ENCODE measurements around the gene WDR45B. TPM values are rescaled to one million over a fixed set of nuclear protein-coding genes. Genes with fewer than 3 reads are reported as not detected.

WDR45B gene
- total RNA-seq, 1 donor from 2014 or later = 45.2 TPM

GRCh38 chr17:82678265-82678891 lies 30.1 kb upstream of the WDR45B start:
- FAIRE-seq (no peak), DNase-seq (ENCODE audit: low spot score in 2 of 2) (no peak)

- FAIRE-seq (no peak), DNase-seq (ENCODE audit: low spot score in 2 of 2) (no peak)
Measured at GRCh38 chr17:82677353-82677925, 29.2 kb upstream of the WDR45B start.

- FAIRE-seq (no peak), DNase-seq (ENCODE audit: low spot score in 2 of 2) (no peak)
Measured at GRCh38 chr17:82675476-82676245, 27.4 kb upstream of the WDR45B start.

GRCh38 chr17:82674656-82675475 lies 26.6 kb upstream of the WDR45B start:
- FAIRE-seq (peak; percentile 76), DNase-seq (ENCODE audit: low spot score in 2 of 2) (peak in 1 of 2 donors; percentile 63)

- FAIRE-seq (no peak), DNase-seq (ENCODE audit: low spot score in 2 of 2) (no peak)
Measured at GRCh38 chr17:82670661-82671450, 22.6 kb upstream of the WDR45B start.

- FAIRE-seq = no peak
- DNase-seq (ENCODE audit: low spot score in 2 of 2) = peak; percentile 73
Measured at GRCh38 chr17:82668631-82669099, 20.4 kb upstream of the WDR45B start.

- no peak for FAIRE-seq
- no peak for DNase-seq (ENCODE audit: low spot score in 2 of 2)
Measured at GRCh38 chr17:82668024-82668630, 19.9 kb upstream of the WDR45B start.

- DNase-seq (ENCODE audit: low spot score in 2 of 2) (no peak), FAIRE-seq (no peak)
Measured at GRCh38 chr17:82667668-82668000, 19.4 kb upstream of the WDR45B start.

- DNase-seq (ENCODE audit: low spot score in 2 of 2) (no peak), FAIRE-seq (no peak)
Measured at GRCh38 chr17:82666931-82667667, 18.9 kb upstream of the WDR45B start.

GRCh38 chr17:82665891-82666290 lies 17.6 kb upstream of the WDR45B start:
- DNase-seq (ENCODE audit: low spot score in 2 of 2) (no peak), FAIRE-seq (no peak)

GRCh38 chr17:82665217-82665616 lies 17.0 kb upstream of the WDR45B start:
- FAIRE-seq (no peak), DNase-seq (ENCODE audit: low spot score in 2 of 2) (no peak)

GRCh38 chr17:82664701-82665182 lies 16.5 kb upstream of the WDR45B start:
- no peak for FAIRE-seq

GRCh38 chr17:82664276-82664575 lies 16.0 kb upstream of the WDR45B start:
- FAIRE-seq = no peak
- DNase-seq (ENCODE audit: low spot score in 2 of 2) = no peak

More at GRCh38 chr17:82664701-82665182, 16.5 kb upstream of the WDR45B start:
- DNase-seq (ENCODE audit: low spot score in 2 of 2) = peak in 1 of 2 donors; percentile 52

- no peak for DNase-seq (ENCODE audit: low spot score in 2 of 2)
- FAIRE-seq = no peak
Measured at GRCh38 chr17:82663381-82664275, 15.4 kb upstream of the WDR45B start.

- FAIRE-seq (no peak), DNase-seq (ENCODE audit: low spot score in 2 of 2) (no peak)
Measured at GRCh38 chr17:82662711-82663261, 14.5 kb upstream of the WDR45B start.

GRCh38 chr17:82661717-82662683 lies 13.8 kb upstream of the WDR45B start:
- no peak for DNase-seq (ENCODE audit: low spot score in 2 of 2)
- FAIRE-seq = no peak
